GM12878 (cell line): ENCODE results near the gene ABCC11.

Experiments used
- CEBPB ChIP-seq, 2 experiments: fragments of 150-350 bp in 1 of 2; IDR thresholded peaks; 2 replicates each; pipeline ENCODE4 v1.6.1; 2012 to 2014; ENCODE audit warnings: low read depth in 2 of 2, low read length in 2 of 2, borderline replicate concordance in 1 of 2, inconsistent platforms in 1 of 2
- CHD2 ChIP-seq: IDR thresholded peaks from 2 replicates; pipeline ENCODE4 v1.6.1; 2011; ENCODE audit warnings: low read depth, low read length, improper control_type of control experiment, borderline replicate concordance
- CHD4 ChIP-seq: fragments of 200-600 bp; sonication (generic); IDR thresholded peaks from 2 replicates; pipeline ENCODE4 v1.6.1; 2016; ENCODE audit warnings: mild to moderate bottlenecking
- CTCF ChIP-seq, 3 experiments: IDR thresholded peaks in 2 of 3; conservative IDR thresholded peaks in 1 of 3; 2 replicates each; pipeline ENCODE4 v1.5.1; 2011; ENCODE audit warnings: low read depth in 3 of 3, low read length in 3 of 3, mild to moderate bottlenecking in 3 of 3, control low read depth in 2 of 3, moderate library complexity in 2 of 3, inconsistent platforms in 1 of 3, mixed read lengths in 1 of 3; ENCODE audit not compliant: control insufficient read depth in 2 of 3, insufficient read depth in 1 of 3; ENCODE audit errors: extremely low read depth in 1 of 3
- EP300 ChIP-seq, 2 experiments: fragments of 150-350 bp in 1 of 2; IDR thresholded peaks; 2 replicates each; pipeline ENCODE4 v1.6.1; 2011 to 2012; ENCODE audit warnings: low read depth in 2 of 2, low read length in 2 of 2, borderline replicate concordance in 1 of 2, improper control_type of control experiment in 1 of 2, inconsistent platforms in 1 of 2; ENCODE audit not compliant: control insufficient read depth in 1 of 2
- FOS ChIP-seq: IDR thresholded peaks from 3 replicates; pipeline ENCODE4 v1.6.1; 2011; ENCODE audit warnings: borderline replicate concordance; ENCODE audit not compliant: insufficient read length; ENCODE audit errors: extremely low read depth
- PBX3 ChIP-seq: IDR thresholded peaks from 2 replicates; pipeline ENCODE4 v1.6.1; 2011; ENCODE audit warnings: mild to moderate bottlenecking, low read depth, low read length, moderate library complexity; ENCODE audit not compliant: insufficient replicate concordance
- POLR2A ChIP-seq: IDR thresholded peaks from 2 replicates; pipeline ENCODE4 v1.6.1; 2011; ENCODE audit warnings: low read depth, mild to moderate bottlenecking, low read length
- POLR2AphosphoS5 ChIP-seq: IDR thresholded peaks from 2 replicates; pipeline ENCODE4 v1.6.1; 2011; ENCODE audit warnings: mild to moderate bottlenecking, low read length, inconsistent platforms
- TBL1XR1 ChIP-seq: IDR thresholded peaks from 2 replicates; pipeline ENCODE4 v1.6.1; 2012; ENCODE audit warnings: low read depth, low read length, improper control_type of control experiment
- ZNF274 ChIP-seq: IDR thresholded peaks from one replicate; pipeline ENCODE4 v1.8.0; 2011; ENCODE audit not compliant: insufficient read length, insufficient read depth
- ZNF687 ChIP-seq: fragments of 450-650 bp; IDR thresholded peaks from 2 replicates; pipeline ENCODE4 v1.6.1; 2017; ENCODE audit warnings: mild to moderate bottlenecking, moderate library complexity

GRCh38 chr16:48212033-48212432 lies 35.3 kb downstream of the ABCC11 start:
- TF ChIP-seq POLR2A (no peak), CEBPB (IDR thresholded peaks at IDR 0.05; ENCODE audit: borderline replicate concordance in 1 of 2, low read depth in 2 of 2, low read length in 2 of 2) (no peak), ZNF274 (no peak), CTCF (IDR thresholded peaks at IDR 0.05 in 2 of 3, conservative IDR thresholded peaks at IDR 0.05 in 1 of 3; ENCODE audit: control insufficient read depth in 2 of 3, extremely low read depth in 1 of 3, insufficient read depth in 1 of 3, low read depth in 3 of 3, low read length in 3 of 3) (no peak), EP300 (IDR thresholded peaks at IDR 0.05; ENCODE audit: borderline replicate concordance in 1 of 2, control insufficient read depth in 1 of 2, low read depth in 2 of 2, low read length in 2 of 2) (no peak), CHD2 (no peak), TBL1XR1 (no peak), ZNF687 (no peak), POLR2AphosphoS5 (no peak), PBX3 (no peak), CHD4 (no peak), FOS (no peak)
